Gastrocnemius medialis (tissue), 4 donors: ENCODE results near the gene ZFP92.

Experiments used
- POLR2A ChIP-seq, 2 donors: fragments of 450-650 bp; IDR thresholded peaks; one replicate each; pipeline ENCODE4 v1.6.1; 2017; ENCODE audit warnings: antibody characterized with exemption in 2 of 2, mild to moderate bottlenecking in 2 of 2, moderate library complexity in 2 of 2
- TF ChIP-seq, protein P1 (sequence below), 5 experiments: fragments of 450-650 bp in 3 of 5; fragments of 200-600 bp in 2 of 5; sonication (generic) in 2 of 5; IDR thresholded peaks in 4 of 5; conservative IDR thresholded peaks in 1 of 5; 1 replicate in 4 of 5; 2 replicates in 1 of 5; pipeline ENCODE4 v1.5.1; 2016 to 2019; ENCODE audit warnings: antibody characterized with exemption in 5 of 5, mild to moderate bottlenecking in 3 of 5, moderate library complexity in 3 of 5

DNA sequence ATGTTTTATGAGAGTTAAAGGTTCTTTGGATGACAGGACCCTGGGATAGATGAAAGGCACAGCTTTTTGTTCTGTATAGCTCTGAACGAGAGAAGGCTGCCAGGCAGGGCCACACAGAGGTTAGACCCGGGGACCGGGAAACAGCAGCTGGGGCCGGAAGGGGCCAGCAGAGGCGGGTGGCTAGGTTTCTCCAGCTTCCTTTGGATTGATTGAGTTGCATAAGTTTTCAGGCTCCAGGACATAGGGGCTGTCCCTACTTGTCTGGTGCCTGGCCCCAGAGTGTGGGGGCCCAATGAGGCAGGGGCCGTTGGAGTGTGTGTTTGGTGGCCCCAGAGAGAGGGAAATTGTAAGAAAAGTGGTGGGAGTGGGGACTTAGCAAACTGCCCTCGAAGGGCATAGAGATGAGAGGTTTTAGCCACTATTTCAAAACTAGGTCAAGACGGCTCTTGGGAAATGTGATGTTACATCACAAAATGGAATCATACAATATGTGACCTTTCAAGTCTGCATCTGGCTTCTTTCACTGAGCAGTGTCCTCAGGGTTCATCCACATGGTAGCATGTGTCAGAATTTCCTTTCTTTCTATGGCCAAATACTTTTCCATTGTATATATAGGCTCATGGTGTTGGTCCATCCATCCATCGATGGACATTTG lies 3.7 kb downstream of the ZFP92 start:
- TF ChIP-seq, protein P1, sequence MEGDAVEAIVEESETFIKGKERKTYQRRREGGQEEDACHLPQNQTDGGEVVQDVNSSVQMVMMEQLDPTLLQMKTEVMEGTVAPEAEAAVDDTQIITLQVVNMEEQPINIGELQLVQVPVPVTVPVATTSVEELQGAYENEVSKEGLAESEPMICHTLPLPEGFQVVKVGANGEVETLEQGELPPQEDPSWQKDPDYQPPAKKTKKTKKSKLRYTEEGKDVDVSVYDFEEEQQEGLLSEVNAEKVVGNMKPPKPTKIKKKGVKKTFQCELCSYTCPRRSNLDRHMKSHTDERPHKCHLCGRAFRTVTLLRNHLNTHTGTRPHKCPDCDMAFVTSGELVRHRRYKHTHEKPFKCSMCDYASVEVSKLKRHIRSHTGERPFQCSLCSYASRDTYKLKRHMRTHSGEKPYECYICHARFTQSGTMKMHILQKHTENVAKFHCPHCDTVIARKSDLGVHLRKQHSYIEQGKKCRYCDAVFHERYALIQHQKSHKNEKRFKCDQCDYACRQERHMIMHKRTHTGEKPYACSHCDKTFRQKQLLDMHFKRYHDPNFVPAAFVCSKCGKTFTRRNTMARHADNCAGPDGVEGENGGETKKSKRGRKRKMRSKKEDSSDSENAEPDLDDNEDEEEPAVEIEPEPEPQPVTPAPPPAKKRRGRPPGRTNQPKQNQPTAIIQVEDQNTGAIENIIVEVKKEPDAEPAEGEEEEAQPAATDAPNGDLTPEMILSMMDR (IDR thresholded peaks at IDR 0.05 in 4 of 5, conservative IDR thresholded peaks at IDR 0.05 in 1 of 5) = no peak
- no peak for TF ChIP-seq POLR2A (IDR thresholded peaks at IDR 0.05)
